Upper lobe of left lung (tissue), 4 donors: Measurements from ENCODE around the gene PDE9A.

Experiments used
- POLR2A ChIP-seq, 4 donors: fragments of 450-650 bp; IDR thresholded peaks; one replicate each; pipeline ENCODE4 v1.5.1; 2016 to 2017; ENCODE audit warnings: antibody characterized with exemption in 4 of 4, mild to moderate bottlenecking in 2 of 4
- POLR2AphosphoS5 ChIP-seq, 2 donors: sonication (generic); formaldehyde crosslinking; IDR thresholded peaks; one replicate each; pipeline ENCODE4 v1.5.1; 2017; ENCODE audit warnings: antibody characterized with exemption in 2 of 2
- TF ChIP-seq, protein P1 (sequence below), 6 experiments: fragments of 450-650 bp in 4 of 6; fragments of 200-600 bp in 2 of 6; sonication (generic) in 2 of 6; IDR thresholded peaks; one replicate each; pipeline ENCODE4 v1.5.1; 2016 to 2019; ENCODE audit warnings: antibody characterized with exemption in 6 of 6

- TF ChIP-seq POLR2A (IDR thresholded peaks at IDR 0.05) (no peak), POLR2AphosphoS5 (IDR thresholded peaks at IDR 0.05) (no peak)
- TF ChIP-seq, protein P1, sequence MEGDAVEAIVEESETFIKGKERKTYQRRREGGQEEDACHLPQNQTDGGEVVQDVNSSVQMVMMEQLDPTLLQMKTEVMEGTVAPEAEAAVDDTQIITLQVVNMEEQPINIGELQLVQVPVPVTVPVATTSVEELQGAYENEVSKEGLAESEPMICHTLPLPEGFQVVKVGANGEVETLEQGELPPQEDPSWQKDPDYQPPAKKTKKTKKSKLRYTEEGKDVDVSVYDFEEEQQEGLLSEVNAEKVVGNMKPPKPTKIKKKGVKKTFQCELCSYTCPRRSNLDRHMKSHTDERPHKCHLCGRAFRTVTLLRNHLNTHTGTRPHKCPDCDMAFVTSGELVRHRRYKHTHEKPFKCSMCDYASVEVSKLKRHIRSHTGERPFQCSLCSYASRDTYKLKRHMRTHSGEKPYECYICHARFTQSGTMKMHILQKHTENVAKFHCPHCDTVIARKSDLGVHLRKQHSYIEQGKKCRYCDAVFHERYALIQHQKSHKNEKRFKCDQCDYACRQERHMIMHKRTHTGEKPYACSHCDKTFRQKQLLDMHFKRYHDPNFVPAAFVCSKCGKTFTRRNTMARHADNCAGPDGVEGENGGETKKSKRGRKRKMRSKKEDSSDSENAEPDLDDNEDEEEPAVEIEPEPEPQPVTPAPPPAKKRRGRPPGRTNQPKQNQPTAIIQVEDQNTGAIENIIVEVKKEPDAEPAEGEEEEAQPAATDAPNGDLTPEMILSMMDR (IDR thresholded peaks at IDR 0.05) = no peak
These were observed 21.1 kb upstream of the PDE9A start for GRCh38 chr21:42632336-42632751.
